K562 (cell line): ENCODE data around the gene JUN. TPM values are rescaled to one million over a fixed set of nuclear protein-coding genes. Genes with fewer than 3 reads are reported as not detected.

ENCODE experiments used
- ASH1L ChIP-seq: fragments of 450-650 bp; IDR thresholded peaks from 2 replicates; pipeline ENCODE4 v1.6.1; 2018; ENCODE audit warnings: borderline replicate concordance, mild to moderate bottlenecking, low read depth; ENCODE audit not compliant: partially characterized antibody
- CBX1 ChIP-seq: sonication (generic); IDR thresholded peaks from 2 replicates; pipeline ENCODE4 v1.6.1; 2016; ENCODE audit warnings: antibody characterized with exemption, low read depth, mild to moderate bottlenecking
- HMGN3 ChIP-seq: IDR thresholded peaks from 2 replicates; pipeline ENCODE4 v1.6.1; 2011; ENCODE audit warnings: borderline replicate concordance, low read depth, mild to moderate bottlenecking, mixed read lengths, low read length; ENCODE audit not compliant: insufficient read length; ENCODE audit errors: extremely low read depth
- MCM5 ChIP-seq: fragments of 450-650 bp; IDR thresholded peaks from 2 replicates; pipeline ENCODE4 v1.6.1; 2016; ENCODE audit warnings: low read depth
- MTA3 ChIP-seq: fragments of 450-650 bp; formaldehyde crosslinking; IDR thresholded peaks from 2 replicates; pipeline ENCODE4 v1.6.1; 2017; ENCODE audit warnings: mild to moderate bottlenecking, borderline replicate concordance
- NCOA6 ChIP-seq: fragments of 450-650 bp; IDR thresholded peaks from 2 replicates; pipeline ENCODE4 v1.6.1; 2017; ENCODE audit warnings: mild to moderate bottlenecking
- NFRKB ChIP-seq: fragments of 450-650 bp; IDR thresholded peaks from 2 replicates; pipeline ENCODE4 v1.6.1; 2016; ENCODE audit warnings: low read depth
- PHF21A ChIP-seq: fragments of 450-650 bp; IDR thresholded peaks from 2 replicates; pipeline ENCODE4 v1.6.1; 2017; ENCODE audit warnings: low read depth, borderline replicate concordance
- RBM34 ChIP-seq: fragments of 200-400 bp; formaldehyde crosslinking; IDR thresholded peaks from 2 replicates; pipeline ENCODE4 v1.6.1; 2018; ENCODE audit warnings: low read length, borderline replicate concordance; ENCODE audit not compliant: insufficient read depth
- ZFP30 ChIP-seq: fragments of 250-450 bp; sonication (Bioruptor Pico); IDR thresholded peaks from 2 replicates; pipeline ENCODE4 v1.8.0; 2022; ENCODE audit warnings: moderate library complexity, mild to moderate bottlenecking, inconsistent platforms, borderline replicate concordance
- ZNF146 ChIP-seq: IDR thresholded peaks from one replicate; pipeline ENCODE4 v1.6.1; 2018; ENCODE audit warnings: missing compliant biosample characterization; ENCODE audit not compliant: unreplicated experiment
- ZNF444 ChIP-seq: fragments of 250-450 bp; sonication (Bioruptor Pico); IDR thresholded peaks from 2 replicates; pipeline ENCODE4 v1.4.0; 2020; ENCODE audit warnings: mild to moderate bottlenecking, moderate library complexity
- ZNF75A ChIP-seq: fragments of 450-650 bp; formaldehyde crosslinking; IDR thresholded peaks from 2 replicates; pipeline ENCODE4 v1.4.0; 2020; ENCODE audit warnings: mild to moderate bottlenecking
- ZNF77 ChIP-seq: fragments of 250-450 bp; sonication (Bioruptor Pico); IDR thresholded peaks from 2 replicates; pipeline ENCODE4 v1.5.0; 2020
- ZNF830 ChIP-seq: fragments of 250-450 bp; sonication (Bioruptor Pico); IDR thresholded peaks from 2 replicates; pipeline ENCODE4 v1.5.0; 2021; ENCODE audit warnings: mild to moderate bottlenecking
- ZZZ3 ChIP-seq: fragments of 450-650 bp; IDR thresholded peaks from 2 replicates; pipeline ENCODE4 v1.6.1; 2016; ENCODE audit warnings: antibody characterized with exemption, mild to moderate bottlenecking, moderate library complexity
- polyA plus RNA-seq, 8 experiments: library from polyadenylated mRNA; depleted of rRNA in 4 of 8; stranded (reverse) in 5 of 8; unstranded in 3 of 8; fragments of >200 nt; fragmentation: Nextera tagmentation in 2 of 8; fragmentation: Illumina TruSeq in 1 of 8; extraction: Ambion mirVana in 2 of 8; extraction: Trizol in 1 of 8; gene quantifications; 2 replicates each; pipeline versions ENCODE4 v1.2.1 to v1.2.3, GENCODE V29; 2011 to 2014; ENCODE audit warnings: inconsistent platforms in 1 of 8, missing spikeins in 1 of 8
- total RNA-seq, 7 experiments: library from RNA; depleted of rRNA in 6 of 7; stranded (reverse); fragments of >200 nt in 6 of 7; fragmentation: Illumina TruSeq in 2 of 7; extraction: Trizol in 2 of 7; gene quantifications; 2 replicates each; pipeline versions ENCODE4 v1.2.1 to v1.2.3, GENCODE V29; 2011 to 2021; ENCODE audit warnings: low replicate concordance in 1 of 7
- TF ChIP-seq, protein P1 (sequence below): fragments of 450-650 bp; formaldehyde crosslinking; IDR thresholded peaks from 2 replicates; pipeline ENCODE4 v1.4.0; 2020; ENCODE audit warnings: mild to moderate bottlenecking, moderate library complexity
- TF ChIP-seq, protein P2 (sequence below): fragments of 450-650 bp; IDR thresholded peaks from 2 replicates; pipeline ENCODE4 v1.6.1; 2016; ENCODE audit warnings: low read depth

The JUN gene
- total and polyA plus RNA-seq, 9 of the 15 experiments (the other 6 are each of a cell fraction or from before 2014, with no cell fraction given), result 0.32 to 23.4 (median 4.0) TPM

DNA sequence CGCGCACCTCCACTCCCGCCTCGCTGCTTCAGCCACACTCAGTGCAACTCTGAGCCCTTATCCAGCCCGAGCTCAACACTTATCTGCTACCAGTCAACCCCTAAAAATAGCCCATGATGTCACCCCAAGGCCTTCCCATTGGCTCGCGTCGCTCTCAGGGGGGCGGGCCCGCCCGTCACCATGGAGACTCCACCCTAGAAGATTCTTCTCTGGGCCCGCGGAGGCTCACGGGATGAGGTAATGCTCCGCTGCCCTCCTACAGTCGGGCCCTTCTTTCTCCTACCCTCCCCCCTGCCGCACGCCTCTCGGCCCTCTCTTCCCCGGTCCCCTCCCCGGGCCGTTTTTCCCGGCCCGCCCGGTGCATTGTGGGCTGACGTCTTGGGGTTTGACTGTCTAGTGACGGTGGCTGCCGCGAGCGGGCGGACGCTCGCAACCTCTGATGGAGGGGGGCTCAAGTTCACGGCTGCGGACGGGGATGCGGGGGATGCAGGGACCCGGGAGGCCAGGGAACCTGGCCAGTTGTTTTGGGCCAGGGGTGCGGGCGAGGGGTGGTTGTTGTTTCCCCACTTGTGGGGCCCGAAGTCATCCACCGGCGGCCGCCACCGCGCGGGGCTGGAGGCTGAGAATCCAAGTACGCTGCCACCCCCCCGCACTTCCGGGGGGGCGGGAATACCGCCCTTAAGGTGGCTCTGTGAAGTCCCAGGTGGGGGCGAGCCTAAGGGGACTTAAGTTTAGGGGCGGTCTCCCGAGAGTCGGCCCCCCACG lies at the start of gene JUN (continued):
- TF ChIP-seq, protein P1, sequence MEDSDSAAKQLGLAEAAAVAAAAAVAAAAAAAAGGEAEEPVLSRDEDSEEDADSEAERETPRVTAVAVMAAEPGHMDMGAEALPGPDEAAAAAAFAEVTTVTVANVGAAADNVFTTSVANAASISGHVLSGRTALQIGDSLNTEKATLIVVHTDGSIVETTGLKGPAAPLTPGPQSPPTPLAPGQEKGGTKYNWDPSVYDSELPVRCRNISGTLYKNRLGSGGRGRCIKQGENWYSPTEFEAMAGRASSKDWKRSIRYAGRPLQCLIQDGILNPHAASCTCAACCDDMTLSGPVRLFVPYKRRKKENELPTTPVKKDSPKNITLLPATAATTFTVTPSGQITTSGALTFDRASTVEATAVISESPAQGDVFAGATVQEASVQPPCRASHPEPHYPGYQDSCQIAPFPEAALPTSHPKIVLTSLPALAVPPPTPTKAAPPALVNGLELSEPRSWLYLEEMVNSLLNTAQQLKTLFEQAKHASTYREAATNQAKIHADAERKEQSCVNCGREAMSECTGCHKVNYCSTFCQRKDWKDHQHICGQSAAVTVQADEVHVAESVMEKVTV (CRISPR knock-in tag), result peak; percentile 53; the same call in 1 of the 2 replicates
- TF ChIP-seq RBM34, result no peak
- peak; percentile 95 for TF ChIP-seq CBX1
- TF ChIP-seq NFRKB, result no peak; the same call in 1 of the 2 replicates
- no peak for TF ChIP-seq ZNF444
- TF ChIP-seq ASH1L, result no peak
- no peak for TF ChIP-seq ZNF146
- TF ChIP-seq ZNF830 (CRISPR knock-in tag), result 0 out of 2 replicates have a peak, but pooled peaks have one; percentile 15
- TF ChIP-seq ZNF75A (CRISPR knock-in tag), result no peak
- no peak for TF ChIP-seq ZZZ3
- peak; percentile 74; the same call in 1 of the 2 replicates for TF ChIP-seq PHF21A
- TF ChIP-seq NCOA6, result peak; percentile 68; the same call in 1 of the 2 replicates
- no peak for TF ChIP-seq ZFP30 (CRISPR knock-in tag)
- TF ChIP-seq MCM5, result no peak
- TF ChIP-seq MTA3, result peak; percentile 86
- TF ChIP-seq, protein P2, sequence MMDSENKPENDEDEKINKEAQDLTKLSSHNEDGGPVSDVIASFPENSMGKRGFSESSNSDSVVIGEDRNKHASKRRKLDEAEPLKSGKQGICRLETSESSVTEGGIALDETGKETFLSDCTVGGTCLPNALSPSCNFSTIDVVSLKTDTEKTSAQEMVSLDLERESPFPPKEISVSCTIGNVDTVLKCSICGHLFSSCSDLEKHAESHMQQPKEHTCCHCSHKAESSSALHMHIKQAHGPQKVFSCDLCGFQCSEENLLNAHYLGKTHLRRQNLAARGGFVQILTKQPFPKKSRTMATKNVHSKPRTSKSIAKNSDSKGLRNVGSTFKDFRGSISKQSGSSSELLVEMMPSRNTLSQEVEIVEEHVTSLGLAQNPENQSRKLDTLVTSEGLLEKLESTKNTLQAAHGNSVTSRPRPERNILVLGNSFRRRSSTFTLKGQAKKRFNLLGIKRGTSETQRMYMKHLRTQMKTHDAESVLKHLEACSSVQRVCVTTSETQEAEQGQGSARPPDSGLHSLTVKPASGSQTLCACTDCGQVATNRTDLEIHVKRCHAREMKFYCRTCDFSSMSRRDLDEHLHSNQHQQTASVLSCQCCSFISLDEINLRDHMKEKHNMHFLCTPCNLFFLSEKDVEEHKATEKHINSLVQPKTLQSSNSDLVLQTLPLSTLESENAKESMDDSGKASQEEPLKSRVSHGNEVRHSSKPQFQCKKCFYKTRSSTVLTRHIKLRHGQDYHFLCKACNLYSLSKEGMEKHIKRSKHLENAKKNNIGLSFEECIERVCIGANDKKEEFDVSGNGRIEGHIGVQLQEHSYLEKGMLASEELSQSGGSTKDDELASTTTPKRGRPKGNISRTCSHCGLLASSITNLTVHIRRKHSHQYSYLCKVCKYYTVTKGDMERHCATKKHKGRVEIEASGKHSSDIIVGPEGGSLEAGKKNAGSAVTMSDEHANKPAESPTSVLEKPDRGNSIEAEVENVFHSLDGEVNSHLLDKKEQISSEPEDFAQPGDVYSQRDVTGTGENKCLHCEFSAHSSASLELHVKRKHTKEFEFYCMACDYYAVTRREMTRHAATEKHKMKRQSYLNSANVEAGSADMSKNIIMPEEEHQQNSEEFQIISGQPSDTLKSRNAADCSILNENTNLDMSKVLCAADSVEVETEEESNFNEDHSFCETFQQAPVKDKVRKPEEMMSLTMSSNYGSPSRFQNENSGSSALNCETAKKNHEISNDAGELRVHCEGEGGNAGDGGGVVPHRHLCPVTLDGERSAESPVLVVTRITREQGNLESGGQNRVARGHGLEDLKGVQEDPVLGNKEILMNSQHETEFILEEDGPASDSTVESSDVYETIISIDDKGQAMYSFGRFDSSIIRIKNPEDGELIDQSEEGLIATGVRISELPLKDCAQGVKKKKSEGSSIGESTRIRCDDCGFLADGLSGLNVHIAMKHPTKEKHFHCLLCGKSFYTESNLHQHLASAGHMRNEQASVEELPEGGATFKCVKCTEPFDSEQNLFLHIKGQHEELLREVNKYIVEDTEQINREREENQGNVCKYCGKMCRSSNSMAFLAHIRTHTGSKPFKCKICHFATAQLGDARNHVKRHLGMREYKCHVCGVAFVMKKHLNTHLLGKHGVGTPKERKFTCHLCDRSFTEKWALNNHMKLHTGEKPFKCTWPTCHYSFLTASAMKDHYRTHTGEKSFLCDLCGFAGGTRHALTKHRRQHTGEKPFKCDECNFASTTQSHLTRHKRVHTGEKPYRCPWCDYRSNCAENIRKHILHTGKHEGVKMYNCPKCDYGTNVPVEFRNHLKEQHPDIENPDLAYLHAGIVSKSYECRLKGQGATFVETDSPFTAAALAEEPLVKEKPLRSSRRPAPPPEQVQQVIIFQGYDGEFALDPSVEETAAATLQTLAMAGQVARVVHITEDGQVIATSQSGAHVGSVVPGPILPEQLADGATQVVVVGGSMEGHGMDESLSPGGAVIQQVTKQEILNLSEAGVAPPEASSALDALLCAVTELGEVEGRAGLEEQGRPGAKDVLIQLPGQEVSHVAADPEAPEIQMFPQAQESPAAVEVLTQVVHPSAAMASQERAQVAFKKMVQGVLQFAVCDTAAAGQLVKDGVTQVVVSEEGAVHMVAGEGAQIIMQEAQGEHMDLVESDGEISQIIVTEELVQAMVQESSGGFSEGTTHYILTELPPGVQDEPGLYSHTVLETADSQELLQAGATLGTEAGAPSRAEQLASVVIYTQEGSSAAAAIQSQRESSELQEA, result peak; percentile 19; the same call in 1 of the 2 replicates
- no peak for TF ChIP-seq ZNF77 (CRISPR knock-in tag)
- TF ChIP-seq HMGN3, result peak; percentile 80
